ENCODE data around the gene SMPD4. TPM values are rescaled to one million over a fixed set of nuclear protein-coding genes. Genes with fewer than 3 reads are reported as not detected.
A peak's percentile ranks its signal among the peaks of the same experiment; 100 is the strongest.
"Not testable (repeated sequence)": the region's sequence is repeated elsewhere in the genome, so short reads cannot be mapped to it uniquely, and the experiment has no call there.

SMPD4 gene
- total RNA-seq, 1 donor from 2014 or later, result 25.6 TPM

DNA sequence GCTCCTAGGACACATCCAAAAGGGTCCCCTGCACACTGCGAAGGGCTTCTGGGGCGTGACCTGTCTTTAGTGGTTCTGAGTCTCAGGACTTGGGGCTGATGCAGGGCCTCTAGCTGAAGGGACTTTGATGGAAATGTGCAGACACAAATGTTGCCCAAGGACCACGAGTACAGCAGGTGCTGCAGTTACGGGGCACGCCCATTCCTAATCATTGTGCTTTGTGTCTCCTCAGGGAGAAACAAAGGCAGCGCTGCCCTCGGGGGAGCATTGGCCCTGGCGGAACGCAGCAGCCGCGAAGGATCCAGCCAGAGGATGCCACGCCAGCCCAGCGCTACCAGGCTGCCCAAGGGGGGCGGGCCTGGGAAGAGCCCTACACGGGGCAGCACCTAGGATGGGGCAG is 8.8 kb upstream of the SMPD4 start:
- no peak for ATAC-seq
- intact Hi-C loops (cut with DNase I), result no loop called here
- DNase-seq (ENCODE audit: missing footprints), result no peak

DNA sequence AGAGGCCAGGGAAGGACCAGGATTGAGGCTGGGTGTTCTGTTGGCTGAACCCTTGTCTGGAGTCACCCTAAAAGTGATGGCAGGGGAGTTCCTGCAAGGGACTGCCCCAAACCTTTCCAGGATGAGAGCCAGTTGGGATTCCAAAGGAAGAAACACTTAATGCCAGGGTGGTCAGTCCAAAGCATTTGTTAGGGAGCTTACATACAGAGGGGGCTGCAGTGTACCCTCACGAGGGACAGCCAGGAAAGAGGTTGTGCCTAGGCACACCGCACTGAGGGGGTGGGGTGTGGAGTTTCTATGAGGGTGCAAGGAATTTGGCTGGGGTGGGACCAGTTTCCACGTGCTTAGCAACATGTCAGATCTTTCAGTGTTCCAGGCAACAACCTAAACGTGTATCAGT is 7.6 kb upstream of the SMPD4 start:
- intact Hi-C loops (cut with DNase I); ATAC-seq; DNase-seq (ENCODE audit: missing footprints): not testable (repeated sequence)

DNA sequence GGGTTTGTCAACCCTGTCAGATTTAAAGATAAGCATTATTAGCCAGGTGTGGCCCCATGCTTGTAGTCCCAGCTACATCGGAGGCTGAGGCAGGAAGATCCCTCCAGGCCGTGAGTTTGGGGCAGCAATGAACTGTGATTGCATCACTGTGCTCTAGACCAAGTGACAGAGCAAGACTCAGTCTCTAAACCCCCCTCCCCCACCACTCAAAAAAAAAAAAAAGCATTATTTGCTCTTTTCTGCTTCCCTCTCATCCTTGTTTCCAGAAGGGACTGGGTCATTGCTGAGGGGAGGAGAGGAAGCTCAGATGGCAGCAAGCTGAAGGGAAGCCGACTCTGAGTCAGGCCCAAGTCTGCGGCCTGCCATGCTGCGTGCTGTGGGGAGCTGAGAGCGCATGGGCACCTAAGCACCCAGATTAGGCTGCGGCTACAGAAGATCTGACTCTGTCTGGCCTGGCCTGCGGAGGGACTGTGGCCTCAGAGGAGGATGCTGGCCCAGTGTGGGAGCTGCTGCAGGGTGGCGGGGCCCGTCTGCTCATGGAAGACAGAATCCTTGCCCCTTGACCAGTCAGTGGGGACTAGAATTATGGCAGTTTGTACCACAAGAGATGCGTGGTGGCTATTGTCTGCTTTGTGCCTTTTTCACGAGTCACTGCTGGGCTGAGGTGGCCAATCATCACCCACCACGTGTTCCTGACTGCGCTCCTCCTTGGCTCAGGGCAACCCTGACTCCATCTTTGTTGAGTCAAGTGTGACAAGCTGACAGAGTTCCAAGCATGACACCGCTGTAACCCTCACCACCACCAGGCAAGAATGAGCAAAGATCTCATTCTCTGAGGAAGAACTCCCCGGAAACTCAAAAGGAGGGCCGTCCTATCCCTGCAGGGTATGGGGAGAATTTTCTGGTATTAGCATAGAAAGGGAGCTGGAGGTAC is 6.7 kb upstream of the SMPD4 start:
- intact Hi-C loops (cut with DNase I); ATAC-seq; DNase-seq (ENCODE audit: missing footprints): not testable (repeated sequence)

DNA sequence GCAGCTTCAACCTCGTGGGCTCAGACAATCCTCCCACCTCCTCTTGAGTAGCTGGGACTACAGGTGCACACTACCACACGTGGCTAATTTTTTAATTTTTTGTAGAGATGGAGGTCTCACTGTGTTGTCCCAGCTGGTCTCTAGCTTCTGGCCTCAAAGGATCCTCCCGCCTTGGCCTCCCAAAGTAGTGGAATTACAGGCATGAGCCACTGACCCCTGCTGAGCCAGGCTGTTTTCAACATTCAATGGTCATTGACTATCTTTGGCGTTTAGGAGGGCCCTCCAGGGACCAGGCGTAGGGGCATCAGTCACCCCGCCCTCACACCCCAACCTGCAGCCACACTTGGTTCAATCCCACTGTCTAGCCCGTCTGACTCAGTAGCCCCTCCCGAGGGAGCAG is 5.9 kb upstream of the SMPD4 start:
- intact Hi-C loops (cut with DNase I), result no loop called here
- DNase-seq (ENCODE audit: missing footprints) (no peak), ATAC-seq (no peak)

DNA sequence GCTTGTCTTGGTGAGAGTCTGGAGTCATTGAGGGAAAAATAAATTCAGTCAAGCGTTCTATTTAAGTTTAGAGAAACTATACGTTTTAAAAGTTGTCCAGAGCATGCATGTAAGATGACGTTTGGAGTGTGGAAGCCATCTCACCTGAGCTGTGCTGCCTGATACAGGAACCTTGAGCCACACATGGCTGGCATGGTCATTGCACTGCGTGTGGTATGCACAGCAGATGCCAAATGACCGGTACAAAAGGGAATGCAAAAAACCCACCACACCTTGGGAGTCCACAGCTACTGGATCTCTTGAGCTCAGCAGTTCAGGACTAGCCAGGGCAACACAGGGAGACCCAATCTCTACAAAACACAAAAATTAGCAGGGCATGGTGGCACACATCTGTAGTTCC is 5.0 kb upstream of the SMPD4 start:
- no peak for DNase-seq (ENCODE audit: missing footprints)
- intact Hi-C loops (cut with DNase I), result no loop called here

DNA sequence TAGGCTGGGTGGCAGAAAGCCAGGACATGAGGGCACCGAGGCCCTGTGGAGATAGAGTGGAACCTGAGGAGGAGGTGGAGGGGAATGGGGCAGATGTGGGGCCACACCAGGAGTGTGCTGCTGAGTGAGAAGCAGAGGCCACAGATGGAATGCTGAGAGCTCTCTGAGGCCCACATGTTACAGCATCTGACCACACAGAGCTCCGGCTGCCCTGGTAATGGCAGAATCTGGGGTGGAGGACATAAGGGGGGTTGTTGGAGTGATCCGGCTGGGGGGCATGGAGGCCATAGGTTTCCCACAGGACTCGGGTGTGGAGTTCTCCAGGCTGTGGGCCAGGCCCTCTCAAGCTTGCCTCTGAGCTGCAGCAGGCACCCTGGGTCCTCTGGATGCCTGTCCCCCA is 4.5 kb upstream of the SMPD4 start:
- no peak for ATAC-seq
- intact Hi-C loops (cut with DNase I), result no loop called here
- no peak for DNase-seq (ENCODE audit: missing footprints)

More for the DNA sequence above, 5.0 kb upstream of the SMPD4 start:
- no peak for ATAC-seq

DNA sequence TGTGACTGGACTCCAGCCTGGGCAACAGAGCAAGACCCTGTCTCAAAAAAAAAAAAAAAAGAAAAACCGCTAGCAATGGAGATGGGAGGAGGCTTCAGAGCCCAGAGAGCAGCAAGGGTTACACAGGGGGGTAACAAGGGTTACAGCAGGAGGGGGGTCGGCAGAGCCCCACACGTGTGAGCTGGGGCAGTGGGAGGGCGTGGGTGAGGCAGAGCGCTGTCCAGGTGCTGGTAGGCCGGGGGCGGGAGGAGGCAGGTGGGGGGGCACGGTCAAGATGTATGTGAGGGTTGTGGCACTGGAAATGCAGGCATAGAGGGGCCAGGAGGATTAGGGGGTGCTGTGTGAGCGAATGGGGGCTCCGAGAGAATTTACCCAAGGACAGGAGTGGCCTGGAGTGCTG is 4.0 kb upstream of the SMPD4 start:
- no peak for DNase-seq (ENCODE audit: missing footprints)
- no peak for ATAC-seq
- intact Hi-C loops (cut with DNase I), result no loop called here

DNA sequence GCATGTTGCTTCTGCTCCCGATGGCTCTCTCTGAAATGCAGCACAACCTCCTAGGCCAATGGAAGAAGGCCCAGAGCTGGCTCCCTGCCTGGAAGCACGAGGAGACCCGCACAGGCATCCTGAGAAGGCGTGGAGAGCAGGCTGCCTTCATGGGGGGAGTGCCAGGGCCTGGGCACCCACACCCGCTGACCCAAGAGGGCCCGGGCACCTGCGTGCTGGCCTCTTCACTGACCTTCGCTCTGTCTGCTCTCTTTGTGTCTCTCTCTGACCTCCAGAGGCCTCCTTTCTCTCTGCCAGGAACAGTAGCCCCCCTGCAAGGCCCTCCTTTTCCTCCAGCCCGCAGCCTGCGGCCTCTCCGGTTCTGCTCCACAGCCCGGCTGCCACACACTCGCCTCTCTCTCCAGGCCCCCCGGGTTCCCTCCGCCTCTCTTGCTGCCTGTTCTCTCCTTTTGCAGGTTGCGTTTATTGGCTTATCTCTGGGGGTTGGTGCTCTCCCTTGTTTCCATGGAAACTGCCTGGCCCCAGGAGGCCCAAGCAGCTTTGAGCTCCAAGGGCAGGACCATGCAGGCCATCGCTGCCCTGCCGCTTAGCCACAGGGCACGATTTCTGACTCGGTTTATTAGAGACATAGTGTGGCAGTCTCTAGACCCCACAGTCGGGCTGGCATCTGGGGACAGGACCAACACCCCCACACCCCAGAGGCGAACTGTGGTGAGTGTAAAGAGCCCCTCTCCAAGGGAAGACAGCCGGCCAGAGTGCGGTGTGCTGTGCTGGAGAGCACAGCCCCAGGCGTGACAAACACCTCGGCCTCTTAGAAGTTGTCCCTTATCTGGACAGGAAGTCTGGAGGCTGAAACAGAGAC is 2.3 kb upstream of the SMPD4 start:
- intact Hi-C loops (cut with DNase I), result loop anchor here (5.0 kb wide), 1 partner anchor 159 kb away; the partner anchor contains the start of gene IMP4
- no peak for ATAC-seq
- DNase-seq (ENCODE audit: missing footprints), result peak; percentile 74

DNA sequence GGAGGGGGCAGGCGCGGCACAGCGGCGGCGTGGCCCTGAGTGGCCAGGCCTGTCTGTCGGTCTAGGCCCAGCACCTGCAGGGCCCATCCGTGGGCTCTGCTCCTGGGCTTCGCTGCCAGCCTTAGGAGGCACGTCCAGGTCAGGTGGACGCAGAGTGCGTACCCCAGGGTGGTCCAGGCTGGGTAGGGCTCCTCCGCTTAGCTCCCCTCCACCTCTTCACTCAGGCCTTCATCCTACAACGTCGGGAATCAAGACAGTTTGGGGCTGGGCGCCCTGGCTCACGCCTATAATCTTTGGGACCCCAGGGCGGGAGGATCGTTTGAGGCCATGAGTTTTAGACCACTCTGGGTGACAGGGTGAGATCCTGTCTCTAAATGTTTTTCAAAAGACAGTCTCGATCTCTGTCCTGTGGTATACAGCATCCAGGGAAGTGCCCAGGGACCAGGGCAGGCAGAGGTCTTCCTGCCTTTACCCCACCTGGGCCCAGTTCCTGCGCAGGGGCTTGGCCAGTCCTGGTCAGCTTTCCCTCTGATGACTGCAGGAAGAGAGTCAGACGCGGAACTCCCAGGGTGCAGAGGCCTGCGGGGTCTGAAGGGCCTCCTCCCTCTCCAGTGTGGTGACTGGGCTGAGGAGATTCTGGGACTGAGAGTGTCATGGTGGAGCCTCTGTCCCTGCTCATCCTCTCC is 1.6 kb upstream of the SMPD4 start:
- not testable (repeated sequence) for ATAC-seq; DNase-seq (ENCODE audit: missing footprints)
- intact Hi-C loops (cut with DNase I), result loop anchor here (5.0 kb wide), 1 partner anchor 159 kb away; the partner anchor contains the start of gene IMP4

DNA sequence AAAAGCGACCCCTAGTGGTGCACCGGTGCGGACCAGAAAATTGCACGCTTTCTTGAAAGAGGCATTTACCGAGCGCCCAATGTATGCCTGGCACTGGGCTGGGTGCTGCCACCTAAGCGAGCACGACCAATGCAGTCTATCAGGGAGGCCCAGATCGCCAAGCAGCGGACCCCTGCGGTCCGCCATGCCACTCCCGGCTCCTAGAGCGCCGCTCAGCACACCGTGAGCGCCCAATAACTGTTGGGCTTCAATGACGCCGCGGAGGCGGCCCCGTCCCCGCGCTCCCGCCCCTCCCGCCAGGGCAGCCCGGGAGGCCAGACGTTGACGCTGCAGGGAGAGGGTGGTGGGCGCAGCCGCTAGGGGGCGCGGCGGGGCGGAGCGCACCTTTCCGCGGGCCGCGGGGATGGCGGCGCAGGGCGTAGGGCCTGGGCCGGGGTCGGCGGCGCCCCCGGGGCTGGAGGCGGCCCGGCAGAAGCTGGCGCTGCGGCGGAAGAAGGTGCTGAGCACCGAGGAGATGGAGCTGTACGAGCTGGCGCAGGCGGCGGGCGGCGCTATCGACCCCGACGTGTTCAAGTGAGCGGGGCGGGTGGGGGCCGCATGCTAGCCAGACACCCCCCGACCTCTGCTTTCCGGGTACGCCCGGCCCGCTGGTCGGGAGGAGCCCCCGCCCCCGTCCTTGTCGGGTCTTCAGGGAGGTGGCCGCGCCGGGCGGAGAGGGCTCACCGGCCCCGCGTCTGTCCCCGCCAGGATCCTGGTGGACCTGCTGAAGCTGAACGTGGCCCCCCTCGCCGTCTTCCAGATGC is 679 bp upstream of the SMPD4 start, which contains the start of gene MZT2B:
MZT2B (plus strand) TSS at position 383 of the 803 bp plus-strand sequence; CDS start at position 404, 21 bp downstream.
- ATAC-seq (peak; percentile 94), DNase-seq (ENCODE audit: missing footprints) (peak; percentile 93)
- intact Hi-C loops (cut with DNase I), result loop anchor here (5.0 kb wide), 1 partner anchor 160 kb away; the partner anchor contains the start of gene IMP4

DNA sequence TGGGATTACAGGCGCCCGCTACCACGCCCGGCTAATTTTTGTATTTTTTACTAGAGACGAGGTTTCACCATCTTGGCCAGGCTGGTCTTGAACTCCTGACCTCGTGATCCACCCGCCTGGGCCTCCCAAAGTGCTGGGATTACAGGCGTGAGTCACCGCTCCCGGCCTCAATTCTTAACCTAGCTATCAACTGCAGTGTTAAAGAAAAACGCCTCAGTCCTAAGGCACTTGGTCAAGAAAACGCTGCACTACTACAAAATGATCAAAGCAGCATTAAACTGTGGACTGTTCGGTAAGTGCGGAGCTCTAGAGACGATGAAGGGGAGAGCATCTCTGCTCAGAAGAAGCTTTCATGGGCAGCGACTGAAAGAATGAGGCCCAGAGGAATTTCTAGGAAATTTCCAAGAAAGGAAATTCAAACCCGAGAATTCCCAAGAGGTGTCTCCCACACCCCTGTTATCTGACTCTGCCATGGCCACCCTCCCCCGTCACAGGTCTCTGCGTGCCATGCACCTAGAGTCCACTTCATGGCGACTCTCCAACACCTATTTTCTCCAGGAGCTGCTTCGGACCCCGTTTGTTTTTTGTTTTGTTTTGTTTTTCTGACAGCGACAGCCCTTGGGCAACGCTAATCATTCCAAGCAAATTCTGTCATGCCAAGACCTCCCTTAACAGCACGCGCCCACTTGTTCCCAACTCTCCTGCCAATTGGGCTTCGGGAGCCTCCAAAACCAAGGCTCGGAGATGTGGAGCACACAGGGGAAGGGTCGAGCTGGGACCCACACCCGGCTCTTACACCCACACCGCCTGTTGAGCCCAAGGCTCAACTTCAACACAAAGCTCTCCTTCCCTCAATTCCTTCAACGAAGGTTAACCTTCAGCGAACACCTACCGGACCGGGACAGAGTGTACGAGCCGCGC is 738 bp downstream of the SMPD4 start:
- intact Hi-C loops (cut with DNase I), result loop anchor here (5.0 kb wide), 1 partner anchor 162 kb away; the partner anchor contains the start of gene IMP4
- not testable (repeated sequence) for ATAC-seq; DNase-seq (ENCODE audit: missing footprints)

DNA sequence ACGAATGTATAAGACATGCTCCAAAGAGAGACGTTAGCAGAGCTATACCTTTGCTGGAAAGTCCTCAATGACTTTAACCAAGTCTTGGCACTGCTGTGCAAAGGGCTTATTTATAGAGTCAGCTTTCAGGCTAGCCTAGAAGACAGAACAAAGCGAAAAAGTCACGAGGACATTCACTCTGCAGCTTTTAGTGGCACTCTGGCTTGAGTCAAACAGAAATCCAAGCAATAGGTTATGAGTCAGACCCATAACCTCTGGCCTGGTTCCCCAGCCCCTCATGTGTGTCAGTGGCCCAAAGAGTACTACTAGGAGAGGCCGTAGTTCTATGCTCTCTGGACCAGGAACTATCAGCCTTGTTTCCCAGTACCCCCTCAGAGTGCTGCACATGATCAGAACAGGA is 6.5 kb downstream of the SMPD4 start:
- intact Hi-C loops (cut with DNase I); DNase-seq (ENCODE audit: missing footprints): not testable (repeated sequence)
- peak; percentile 82 for ATAC-seq

DNA sequence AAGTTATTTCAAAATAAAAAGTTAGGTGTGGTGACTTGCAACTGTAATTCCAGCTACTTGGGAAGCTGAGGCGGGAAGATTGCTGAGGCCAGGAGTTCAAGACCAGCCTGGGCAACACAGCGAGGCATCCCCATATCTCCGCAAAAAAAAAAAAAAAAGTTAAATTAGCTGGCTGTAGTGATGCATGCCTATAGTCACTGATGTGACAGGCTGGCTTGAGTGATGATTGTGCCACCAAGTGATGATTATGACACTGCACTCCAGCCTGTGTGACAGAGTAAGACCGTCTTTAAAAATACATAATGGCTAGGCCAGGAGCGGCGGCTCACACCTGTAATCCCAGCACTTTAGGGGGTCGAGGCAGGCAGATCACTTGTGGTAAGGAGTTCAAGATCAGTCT is 11.5 kb downstream of the SMPD4 start:
- ATAC-seq (no peak), DNase-seq (ENCODE audit: missing footprints) (no peak)
- intact Hi-C loops (cut with DNase I), result no loop called here

DNA sequence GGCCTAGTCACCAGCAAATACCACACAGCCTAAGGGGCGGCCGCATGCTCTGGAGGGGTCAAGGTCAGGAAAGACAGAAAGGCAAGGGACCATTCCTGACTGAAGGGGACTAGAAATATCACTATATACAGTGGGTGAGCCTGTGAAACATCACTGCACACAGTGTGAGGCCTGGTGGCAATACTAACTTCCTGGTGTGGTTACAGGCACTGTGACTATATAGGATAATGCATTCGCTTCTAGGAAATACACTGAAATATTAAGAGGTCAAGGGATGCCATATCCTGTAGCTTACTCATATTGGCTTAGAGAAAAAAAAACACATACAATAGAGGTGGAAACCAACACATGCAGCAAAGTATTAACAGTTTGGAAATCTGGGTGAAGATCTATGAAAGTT is 12.2 kb downstream of the SMPD4 start:
- intact Hi-C loops (cut with DNase I); ATAC-seq: not testable (repeated sequence)
- DNase-seq (ENCODE audit: missing footprints), result peak; percentile 6

DNA sequence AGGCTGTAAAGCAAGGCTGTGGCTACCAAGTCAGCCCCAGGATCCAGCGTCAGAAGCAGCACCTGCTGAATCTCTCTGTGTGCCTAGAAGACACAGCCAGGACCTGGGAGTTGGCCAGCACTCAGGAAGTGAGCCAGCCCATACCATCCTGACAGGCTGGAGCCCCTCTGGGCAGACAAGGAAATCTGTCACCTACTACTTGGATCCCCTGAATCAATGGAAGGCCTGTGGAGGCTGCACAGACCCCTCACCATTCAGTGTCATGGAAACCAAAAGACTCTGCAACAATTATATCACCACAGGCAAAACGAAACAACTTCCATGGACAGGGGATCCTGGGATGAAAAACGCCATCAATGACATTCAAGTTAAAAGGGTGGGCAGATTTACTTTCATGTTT is 14.8 kb downstream of the SMPD4 start:
- ATAC-seq; intact Hi-C loops (cut with DNase I): not testable (repeated sequence)
- DNase-seq (ENCODE audit: missing footprints), result peak; percentile 40

DNA sequence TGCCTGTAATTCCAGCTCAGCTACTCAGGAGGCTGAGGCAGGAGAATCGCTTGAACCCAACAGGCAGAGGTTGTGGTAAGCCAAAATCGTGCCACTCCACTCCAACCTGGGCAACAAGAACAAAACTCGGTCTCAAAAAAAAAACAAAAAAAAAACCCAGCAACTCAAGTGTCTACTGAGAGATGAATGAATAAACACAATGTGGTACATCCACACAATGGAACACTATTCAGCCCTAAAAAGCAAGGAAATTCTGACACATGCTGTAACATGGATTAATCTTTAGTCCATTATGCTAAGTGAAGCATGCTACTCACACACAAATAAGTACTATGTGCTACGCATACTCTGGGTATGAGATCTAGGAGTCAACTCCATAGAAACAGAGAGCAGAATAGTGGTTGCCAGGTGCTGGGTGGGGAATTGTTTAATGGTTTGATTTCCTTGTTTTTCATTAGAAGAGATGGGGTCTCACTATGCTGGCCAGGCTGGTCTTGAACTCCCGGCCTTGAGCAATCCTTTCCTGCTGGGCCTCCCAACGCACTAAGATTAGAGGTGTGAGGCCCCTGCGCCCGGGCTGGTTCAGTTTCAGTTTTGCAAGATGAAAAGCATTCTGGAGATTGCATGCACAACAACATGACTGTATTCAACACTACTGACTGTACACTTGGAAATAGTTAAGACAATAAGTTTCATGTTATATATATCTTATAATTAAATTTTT is 15.9 kb downstream of the SMPD4 start:
- DNase-seq (ENCODE audit: missing footprints) (peak; percentile 39), ATAC-seq (no peak)
- intact Hi-C loops (cut with DNase I), result no loop called here

Measured in Right ventricle myocardium inferior (tissue), 1 donor.